IPS DF 4.7 (cell line): ENCODE measurements around the gene PIR.

Source experiments
- DNase-seq: peaks from one replicate; pipeline ENCODE4 v3.0.0-alpha.2; 2013; ENCODE audit warnings: low spot score; ENCODE audit errors: extremely low read depth

Gene PIR

DNA sequence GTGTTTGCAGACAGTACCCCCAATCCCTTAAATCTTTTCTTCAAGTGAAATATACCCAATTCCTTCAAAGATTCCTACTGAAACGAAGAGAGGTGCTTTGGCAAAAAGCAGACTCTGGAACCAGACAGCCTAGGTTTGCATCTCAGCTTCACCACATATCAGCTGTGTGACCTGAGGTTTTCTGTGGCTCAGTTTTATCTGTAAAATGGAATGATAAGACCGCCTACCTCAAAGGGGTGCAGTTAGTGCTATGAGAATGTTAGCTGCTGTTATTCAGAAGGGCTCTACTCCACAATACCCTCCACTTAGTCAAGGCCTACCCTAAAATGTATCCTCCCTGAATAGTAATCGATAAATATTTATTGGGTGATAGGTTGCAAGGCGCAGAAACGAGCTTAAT lies 664 bp downstream of the PIR start:
- DNase-seq: no peak

DNA sequence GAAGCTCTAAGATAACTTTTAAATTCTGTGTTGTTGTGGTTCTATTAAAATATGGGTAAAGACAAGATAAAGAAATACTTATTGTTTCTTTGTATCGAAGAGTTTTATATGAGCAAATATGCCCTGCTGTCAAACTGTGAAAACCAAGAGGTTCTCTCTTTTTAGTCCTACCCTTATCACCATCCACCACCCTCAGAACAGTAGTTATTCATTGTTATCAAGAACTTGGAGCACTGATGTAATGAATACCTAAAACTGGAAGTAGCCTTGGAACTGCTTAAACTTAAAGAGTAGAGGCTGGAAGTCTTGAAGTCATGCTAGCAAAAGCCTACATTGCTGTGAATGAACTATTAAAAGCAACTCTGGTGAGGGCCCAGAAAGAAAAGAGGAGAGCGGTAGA lies 9.2 kb downstream of the PIR start:
- no peak for DNase-seq

DNA sequence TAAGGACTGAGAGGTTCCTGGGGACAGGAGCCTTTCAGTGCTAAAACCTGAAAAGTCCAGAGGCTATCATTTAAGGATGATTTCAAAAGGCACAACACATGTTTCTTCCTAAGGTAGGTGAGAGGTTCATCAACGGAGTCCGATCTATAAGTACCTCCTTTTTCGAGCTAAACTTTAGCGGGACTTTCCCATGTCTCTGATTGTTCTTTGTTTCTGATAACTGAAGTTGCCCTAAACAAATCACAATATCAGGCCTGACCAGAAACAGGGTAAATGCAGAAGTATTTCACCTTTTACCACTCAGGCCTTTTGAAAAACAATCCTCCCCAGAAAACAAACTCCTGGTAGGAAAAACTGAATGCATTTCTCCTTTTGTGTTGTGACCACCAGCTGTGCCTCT lies 17.6 kb downstream of the PIR start:
- DNase-seq: no peak

DNA sequence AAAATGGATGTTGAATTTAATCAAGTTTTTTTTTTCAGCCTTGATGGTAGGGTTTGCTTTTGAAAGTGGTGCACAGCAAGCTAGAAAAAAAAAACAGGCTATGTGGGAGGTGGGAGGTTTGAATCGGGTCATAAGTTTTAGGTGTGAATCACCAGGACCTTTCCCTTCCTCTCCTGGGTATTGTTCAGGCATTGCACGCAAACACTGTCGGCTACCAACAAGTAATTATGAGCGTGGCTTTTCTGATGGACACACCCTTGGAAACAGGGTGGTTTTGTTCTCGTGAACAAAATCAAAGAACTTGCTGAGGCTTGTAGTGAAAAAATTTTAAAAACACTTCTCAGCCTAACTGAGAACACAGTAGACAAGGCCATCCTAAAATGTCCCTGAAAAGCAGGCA lies 18.1 kb downstream of the PIR start:
- DNase-seq: no peak

DNA sequence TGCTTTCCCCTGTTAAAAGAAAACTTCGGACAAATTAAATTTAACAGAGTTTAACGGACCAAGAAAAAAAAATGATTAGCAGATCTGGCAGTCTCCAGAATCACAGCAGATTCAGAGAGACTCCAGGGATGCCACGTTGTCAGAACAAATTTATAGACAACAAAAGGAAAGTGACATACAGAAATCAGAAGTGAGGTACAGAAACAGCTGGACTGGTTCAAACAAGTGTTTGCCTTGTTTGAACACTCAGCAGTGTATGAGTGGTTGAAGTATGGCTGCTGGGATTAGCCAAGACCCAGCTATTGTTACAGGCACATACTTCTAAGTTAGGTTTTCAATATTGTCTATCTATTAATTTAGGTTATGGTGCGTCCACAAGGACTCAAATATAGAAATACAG lies 19.1 kb downstream of the PIR start:
- DNase-seq: no peak

DNA sequence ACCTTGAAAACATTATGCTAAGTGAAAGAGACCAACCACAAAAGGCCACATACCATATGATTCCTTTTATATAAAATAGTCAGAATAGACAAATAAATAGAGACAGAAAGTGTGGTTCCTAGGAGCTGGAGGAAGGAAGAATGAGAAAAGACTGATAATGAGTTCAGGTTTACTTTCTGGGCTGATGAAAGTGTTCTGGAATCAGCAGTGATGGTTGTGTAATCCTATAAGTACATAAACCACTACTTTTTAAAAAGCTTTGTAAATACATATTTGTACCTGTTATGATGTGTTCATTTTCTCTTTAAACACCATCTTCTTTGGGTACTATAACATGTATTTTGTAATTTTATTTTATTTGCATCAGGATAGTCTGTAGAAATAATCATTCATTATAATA lies 20.6 kb downstream of the PIR start:
- DNase-seq: no peak

DNA sequence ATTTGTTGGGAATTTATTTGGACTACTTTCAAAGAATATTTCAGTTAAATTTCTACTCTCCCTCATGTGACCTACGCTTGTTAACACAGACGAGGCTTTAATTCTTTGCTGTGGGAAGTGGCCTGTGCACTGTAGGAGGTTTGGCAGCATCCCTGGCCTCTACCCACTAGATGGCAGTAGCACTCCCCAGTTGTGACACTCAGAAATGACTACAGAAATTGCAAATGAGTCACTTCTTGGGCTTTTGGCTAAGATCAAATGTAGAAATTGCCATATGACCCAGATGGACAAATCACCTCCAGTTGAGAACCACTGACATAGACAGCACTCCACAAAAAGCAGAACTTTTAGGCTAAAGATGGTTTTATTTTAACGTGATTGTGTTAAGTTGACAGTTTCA lies 22.1 kb downstream of the PIR start:
- no peak for DNase-seq

DNA sequence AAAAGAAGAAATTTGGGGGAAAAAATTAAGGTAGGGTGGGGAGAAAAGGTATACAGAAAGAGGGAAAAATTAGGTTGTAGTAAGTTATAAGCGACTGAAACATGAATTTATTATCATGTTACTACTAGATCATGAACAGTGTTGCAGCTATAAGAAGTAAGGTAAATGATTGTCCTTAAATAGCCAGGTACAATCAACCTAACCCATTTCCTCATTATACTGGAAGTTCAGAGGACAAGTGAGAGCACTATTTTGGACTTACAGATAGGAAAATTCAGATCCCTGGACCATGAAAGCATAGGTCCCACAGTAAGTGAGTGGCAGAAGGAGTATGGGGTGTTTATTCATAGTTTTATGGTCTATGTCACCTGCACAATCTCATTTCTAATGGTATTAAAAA lies 23.5 kb downstream of the PIR start:
- DNase-seq: no peak

DNA sequence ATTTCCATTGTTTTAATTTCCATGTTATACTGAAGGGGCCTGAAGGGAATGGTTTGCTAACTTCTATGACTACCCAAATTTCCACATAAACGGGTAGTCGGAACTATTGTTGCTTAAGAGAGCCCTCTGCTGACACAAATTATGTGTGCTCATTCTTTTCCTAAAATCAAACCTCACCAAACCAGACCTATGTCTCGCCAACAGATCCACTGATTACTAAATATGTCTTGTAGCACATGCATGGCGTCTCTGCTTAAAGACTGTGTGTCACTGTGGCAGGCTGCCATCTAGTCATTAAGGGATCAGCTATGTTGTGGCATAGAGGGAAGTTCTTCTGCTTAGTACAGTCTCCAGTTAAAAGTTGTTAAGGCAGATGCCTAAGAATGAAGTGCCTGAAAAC lies 25.1 kb downstream of the PIR start:
- DNase-seq: no peak

DNA sequence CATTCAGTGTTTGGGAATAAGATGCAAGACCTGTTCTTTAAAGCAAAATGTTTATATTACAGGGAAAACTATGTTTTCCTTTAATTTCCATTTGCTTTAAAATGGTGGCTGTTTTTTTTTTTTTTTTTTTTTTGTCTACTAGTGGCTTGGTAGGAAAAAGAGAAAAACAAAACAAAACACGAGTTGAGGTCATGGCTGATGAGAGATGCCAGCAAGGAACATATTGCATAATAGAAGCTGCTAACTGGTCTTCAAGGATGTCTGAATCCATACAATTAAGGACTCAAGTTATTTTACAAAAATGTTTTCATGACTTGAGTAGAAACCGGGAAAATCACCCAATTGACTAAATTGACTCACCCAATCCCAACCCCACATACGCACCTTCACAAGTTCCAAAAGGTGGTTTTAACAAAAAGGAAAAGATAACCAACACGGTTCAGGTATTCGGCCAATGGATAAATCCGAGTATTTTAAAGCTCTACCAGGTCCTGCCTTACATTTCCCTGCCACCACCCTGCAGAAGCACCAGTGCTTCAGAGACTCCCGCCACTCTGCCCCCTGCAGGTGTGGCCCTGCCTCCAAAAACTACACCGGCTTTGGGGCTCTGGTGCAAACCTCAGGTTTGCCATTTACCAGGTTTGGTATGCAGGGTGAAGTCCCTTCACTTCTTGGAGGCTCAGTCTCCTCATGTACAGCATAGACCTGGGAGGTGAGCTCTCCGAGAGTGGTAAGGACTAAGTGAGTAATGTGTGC lies 27.1 kb downstream of the PIR start:
- DNase-seq: no peak

DNA sequence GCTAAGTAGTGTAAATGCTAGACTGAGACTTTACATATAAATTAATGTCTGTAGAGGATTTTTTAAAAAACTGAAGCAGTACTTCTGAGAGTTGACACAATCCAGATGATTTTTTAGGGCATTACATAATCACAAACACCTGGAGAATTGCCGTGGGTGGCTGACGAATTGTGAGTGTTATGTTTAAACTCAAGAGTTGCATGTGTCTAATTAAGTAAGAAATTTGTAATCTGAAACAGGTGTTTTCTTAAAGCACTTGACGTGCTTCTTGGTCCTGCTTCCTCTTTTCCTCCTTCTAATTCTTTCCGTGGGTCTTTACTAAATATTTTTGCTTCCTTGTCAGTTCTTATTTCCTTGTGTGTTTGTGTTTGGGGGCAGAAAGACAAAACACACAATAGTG lies 27.8 kb downstream of the PIR start:
- no peak for DNase-seq

DNA sequence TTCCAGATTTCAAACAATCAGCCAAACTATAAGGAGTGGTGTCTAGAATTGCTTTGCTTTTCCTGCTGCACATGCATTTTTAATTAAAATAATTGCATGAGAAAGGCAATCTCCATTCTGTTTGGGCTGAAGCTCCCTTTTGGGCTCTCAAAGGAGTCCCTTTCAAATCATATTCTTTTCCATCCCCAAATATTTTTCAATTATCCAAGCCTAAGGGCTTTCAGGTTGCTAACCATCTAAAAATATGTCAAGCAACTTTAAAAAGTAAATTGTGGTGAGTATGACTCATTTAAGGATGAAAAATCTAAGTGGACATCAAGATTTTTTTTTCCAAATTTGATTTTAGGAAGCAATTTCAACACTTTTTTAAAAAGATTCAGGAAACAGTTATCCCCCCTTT lies 28.4 kb downstream of the PIR start:
- no peak for DNase-seq

DNA sequence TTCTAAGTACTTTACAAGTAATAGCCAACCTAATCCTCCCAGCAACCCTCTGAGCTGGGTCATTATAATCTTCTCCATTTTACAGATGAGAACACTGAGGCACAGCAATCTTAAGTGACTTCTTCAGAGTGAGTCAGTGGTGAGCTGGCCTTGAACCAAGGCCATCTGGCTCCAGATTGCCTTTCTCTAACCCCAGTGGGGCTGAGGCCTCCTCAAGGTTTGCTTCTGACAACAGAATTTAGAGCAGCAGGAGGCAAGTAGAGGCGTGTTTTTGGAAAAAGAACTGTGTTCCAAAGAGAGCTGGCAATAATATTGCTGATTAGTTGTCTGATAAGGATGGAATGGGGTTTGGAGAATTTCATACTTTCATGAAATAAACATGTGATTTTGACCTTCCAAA lies 41.2 kb downstream of the PIR start:
- DNase-seq: no peak

DNA sequence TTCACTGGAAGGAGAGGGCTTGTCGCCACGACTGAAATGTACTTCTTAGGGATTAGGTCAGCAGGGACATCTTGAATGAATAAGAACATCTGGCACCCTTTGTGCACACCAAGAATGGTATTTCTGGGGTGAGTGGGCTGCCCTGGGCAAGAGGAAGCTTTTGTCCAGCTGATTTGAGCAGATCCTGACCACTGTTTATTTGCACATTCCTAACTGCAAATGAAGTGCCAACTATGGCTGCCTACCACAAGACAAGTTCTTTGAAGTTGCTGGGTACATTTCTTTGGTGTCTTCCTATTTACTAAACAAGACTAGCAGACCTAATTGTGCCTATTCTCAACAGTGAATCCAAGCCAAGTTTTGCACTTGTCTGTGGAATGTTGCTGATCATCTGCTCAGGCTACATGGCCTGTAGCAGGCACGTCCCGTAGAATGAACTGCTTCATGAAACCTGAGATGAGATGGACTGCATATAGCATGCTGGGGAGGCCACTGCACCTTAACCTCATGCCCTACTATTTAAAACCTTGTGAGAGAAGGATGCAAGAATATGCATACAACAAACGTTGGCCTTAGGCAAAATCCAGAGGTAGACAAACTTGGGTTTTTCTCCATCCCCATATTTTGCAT lies 45.0 kb downstream of the PIR start:
- no peak for DNase-seq

DNA sequence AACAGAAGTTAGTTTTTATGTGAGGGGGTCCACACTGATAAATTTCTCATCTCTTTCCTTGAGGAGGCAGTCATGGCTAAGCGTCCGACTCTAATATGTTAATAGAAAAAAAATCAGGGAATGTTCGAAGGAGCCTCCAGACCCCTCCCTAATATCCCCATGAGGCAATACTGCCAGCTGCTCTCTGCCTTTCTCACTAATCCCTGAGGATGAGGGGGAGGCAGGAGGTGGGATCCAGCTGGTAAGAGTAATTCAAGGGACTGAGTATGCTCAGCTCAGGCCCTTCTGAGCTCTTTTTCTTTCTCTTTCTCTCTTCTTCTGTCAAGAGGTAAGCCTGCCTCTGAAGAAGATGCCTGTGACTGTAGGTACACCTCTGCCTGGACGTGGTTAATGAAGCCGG lies 51.7 kb downstream of the PIR start:
- DNase-seq: no peak

DNA sequence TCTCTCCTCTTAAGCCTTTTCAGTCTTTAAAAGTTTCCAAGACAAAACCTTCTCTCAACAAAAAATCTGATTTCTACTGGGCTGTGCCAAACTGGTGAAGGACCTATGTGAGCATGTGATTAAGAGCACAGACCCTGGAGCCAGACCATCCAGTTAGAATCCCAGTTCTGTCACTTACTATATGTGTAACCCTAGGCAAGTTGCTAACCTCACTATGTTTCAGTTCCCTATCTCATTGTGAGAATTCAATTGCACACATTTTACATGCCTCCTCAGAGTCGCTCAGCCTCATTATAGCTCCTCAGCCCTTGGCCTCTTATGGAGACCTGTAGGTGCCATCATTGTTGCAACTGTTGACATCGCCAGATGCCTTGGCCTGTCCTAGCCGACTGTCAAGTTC lies 54.8 kb downstream of the PIR start:
- DNase-seq: no peak

DNA sequence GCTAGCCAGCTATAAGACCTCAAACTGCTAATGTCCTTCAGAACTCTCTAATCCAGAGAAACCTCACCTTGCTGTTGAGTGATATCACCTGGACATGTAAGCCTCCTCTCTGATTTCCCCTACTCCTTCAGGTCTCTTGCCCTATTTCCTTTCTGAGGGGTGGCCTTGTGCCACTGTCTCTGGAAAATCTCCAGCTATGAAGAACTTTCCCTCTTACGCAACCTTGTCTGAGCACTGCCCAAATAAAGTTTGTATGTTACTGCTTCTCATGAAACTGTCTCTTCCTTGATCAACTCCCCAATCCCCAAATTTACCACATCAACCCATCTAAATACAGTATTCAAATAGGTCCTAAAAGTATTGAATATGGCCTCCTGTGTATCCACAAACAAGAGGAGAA lies 55.4 kb downstream of the PIR start:
- no peak for DNase-seq

DNA sequence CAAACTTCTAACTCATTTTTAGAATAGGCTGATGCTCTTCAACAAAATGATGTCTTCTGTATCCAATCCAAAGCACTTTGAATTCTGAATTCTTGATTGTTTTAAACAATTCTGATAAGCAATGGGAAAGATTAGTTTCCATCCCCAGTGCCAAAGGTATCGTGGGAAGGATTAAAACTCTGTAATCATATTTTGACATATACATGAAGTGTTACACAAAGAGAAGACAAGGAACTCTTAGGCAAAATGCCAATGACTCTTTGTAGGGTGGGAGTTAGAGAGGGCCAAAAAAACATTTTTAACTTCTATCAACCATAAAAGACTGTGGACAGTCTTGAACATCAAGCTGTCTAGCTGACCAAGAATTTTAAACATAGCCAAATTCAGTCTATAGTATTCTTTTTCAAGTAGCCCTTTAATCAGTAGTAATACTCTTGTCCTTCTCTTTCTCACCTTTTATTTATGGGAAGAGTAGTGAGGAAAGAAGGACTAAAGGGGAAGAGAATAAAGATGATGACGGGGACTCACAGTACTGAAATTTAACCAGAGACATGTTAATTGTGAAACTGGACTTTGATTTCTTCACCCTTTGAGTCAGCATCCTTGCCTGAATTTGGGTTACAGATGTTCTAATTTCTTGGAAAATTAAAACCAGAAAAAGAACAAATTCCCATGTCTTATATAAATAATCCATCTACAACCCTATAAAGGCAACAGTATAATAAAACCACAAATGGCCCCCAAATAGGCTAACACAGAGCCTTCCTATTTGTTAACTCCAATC lies 57.1 kb downstream of the PIR start:
- no peak for DNase-seq

DNA sequence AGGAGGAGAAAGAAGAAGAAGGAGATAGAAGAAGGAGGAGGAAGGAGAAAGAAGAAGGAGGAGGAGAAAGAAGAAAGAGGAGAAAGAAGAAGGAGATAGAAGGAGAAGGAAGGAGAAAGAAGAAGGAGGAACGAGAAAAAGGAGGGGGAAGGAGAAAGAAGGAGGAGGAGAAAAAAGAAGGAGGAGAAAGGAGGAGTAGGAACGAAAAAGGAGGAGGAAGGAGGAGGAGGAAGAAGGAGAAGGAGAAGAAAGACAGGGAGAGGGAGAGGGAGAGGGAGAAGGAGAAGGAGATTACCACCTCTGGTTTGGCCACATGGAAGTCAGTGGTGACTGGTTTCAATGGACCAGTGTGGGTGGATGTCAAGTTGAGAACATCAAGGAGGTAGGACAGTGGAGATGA lies 58.9 kb downstream of the PIR start:
- DNase-seq: no peak

DNA sequence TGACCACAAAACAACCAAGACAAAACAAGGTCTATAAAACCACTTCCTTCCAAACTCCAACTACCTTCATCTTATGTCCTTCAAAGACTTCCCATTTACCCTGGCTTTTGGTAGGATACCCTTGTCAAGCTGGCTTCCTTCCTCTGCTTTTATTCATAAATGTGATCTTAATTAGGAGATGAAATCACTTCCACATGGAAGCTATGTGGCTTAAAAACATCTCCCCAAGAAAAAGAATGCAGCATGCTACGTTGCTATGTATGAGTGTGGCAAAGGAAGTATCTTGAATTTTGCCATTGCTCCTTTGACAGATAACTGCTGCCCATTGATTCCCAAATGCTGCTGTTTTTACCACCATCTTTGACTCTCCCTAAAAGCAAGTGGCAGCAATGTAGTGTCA lies 62.5 kb downstream of the PIR start:
- no peak for DNase-seq

DNA sequence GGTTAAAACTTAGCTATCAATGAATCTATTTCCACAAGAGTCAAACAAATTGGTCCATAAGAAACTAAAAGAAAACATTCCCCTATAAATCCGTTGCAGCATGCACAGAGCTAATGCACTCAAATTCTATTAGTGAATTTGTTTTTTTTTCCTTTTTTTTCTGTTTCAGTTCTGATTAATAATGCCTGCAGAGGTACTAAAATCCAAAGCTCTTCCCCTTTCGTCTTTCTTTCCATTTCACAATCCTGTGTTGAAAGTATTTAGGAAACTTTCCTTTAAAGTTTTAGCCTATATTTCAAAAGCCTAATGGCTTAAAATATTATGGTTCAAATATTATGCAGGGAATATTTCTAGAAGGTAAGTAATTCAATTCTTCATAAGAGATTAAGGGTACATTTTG lies 63.1 kb downstream of the PIR start:
- no peak for DNase-seq

DNA sequence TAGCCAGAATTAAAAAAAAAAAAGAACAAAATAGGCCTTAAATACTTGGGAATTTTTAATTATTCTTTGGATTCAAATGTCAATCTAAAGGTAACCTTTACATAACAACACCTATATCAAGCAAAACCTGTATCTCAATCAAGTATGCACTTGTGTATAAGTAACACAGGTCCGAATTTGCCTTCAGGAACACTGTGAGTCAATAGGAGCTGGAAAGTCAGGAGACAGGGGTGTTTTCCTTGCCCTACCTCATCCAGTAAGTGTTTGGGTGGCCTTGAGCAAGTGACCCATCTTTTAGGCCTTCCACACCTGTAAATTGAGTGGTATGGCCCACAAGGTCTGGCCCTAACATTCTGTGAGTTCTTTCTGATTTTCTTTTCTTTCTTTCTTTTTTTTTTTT lies 68.1 kb downstream of the PIR start:
- no peak for DNase-seq

DNA sequence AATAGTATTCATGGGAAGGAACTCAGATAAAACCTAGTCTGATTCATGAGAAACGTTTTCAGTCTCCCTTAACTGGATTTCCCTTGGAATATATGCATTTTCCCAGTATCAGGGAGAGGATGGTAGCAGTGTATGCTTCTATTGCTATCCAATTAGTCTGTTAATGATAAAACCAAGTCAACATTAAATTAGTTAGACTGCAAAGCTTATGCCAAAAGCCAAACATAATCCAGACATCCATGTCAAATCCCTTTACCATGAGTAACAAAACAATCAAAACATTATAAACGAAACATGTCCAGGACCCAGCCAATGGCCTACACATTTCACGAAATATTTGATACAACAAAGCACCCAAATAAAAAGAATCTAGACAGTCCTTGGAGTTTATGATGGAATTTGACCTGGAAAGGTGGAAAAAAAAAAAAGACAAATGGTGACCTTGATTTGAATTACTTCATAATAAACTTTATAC lies 74.4 kb downstream of the PIR start:
- no peak for DNase-seq
